Endometrial microvascular endothelial cells (primary cell): ENCODE results near the gene SDK1. TPM values are rescaled to one million over a fixed set of nuclear protein-coding genes. Genes with fewer than 3 reads are reported as not detected.

Source experiments
- in situ Hi-C: cut with HindIII; loops from 2 replicates; pipeline ENCODE4 v1.10.0; 2017; ENCODE audit warnings: low sequenced_read_pairs, low pct_unique_long_range_greater_than_20kb; ENCODE audit errors: inconsistent ontology term
- total RNA-seq: library from RNA; depleted of rRNA; stranded (reverse); fragments of >200 nt; gene quantifications from one replicate; pipeline ENCODE4 v1.2.3, GENCODE V29; 2015; ENCODE audit errors: inconsistent ontology term

Gene SDK1
- total RNA-seq, 1 donor from 2014 or later = 1.6 TPM

- in situ Hi-C loops = no loop called here
Observed at GRCh38 chr7:4020086-4020485, 719.0 kb downstream of the SDK1 start.

GRCh38 chr7:4021413-4021812, 720.4 kb downstream of the SDK1 start:
- in situ Hi-C loops = no loop called here

- in situ Hi-C loops = no loop called here
Observed at GRCh38 chr7:4022265-4022664, 721.2 kb downstream of the SDK1 start.

- in situ Hi-C loops = no loop called here
Observed at GRCh38 chr7:4023502-4023901, 722.5 kb downstream of the SDK1 start.

GRCh38 chr7:4024133-4024532, 723.1 kb downstream of the SDK1 start:
- in situ Hi-C loops = no loop called here

- in situ Hi-C loops = no loop called here
Observed at GRCh38 chr7:4024806-4025205, 723.8 kb downstream of the SDK1 start.

- in situ Hi-C loops = no loop called here
Observed at GRCh38 chr7:4025210-4025609, 724.2 kb downstream of the SDK1 start.

GRCh38 chr7:4025694-4026615, 724.9 kb downstream of the SDK1 start:
- in situ Hi-C loops = no loop called here

GRCh38 chr7:4026941-4027486, 726.0 kb downstream of the SDK1 start:
- in situ Hi-C loops = no loop called here

- in situ Hi-C loops = no loop called here
Observed at GRCh38 chr7:4028221-4028620, 727.2 kb downstream of the SDK1 start.

GRCh38 chr7:4029941-4030340, 728.9 kb downstream of the SDK1 start:
- in situ Hi-C loops = no loop called here

GRCh38 chr7:4030346-4030950, 729.4 kb downstream of the SDK1 start:
- in situ Hi-C loops = no loop called here

GRCh38 chr7:4033996-4034395, 732.9 kb downstream of the SDK1 start:
- in situ Hi-C loops = no loop called here

GRCh38 chr7:4037308-4037707, 736.3 kb downstream of the SDK1 start:
- in situ Hi-C loops = no loop called here

GRCh38 chr7:4037877-4038276, 736.8 kb downstream of the SDK1 start:
- in situ Hi-C loops = no loop called here

GRCh38 chr7:4040109-4040928, 739.3 kb downstream of the SDK1 start:
- in situ Hi-C loops = no loop called here

GRCh38 chr7:4042402-4043045, 741.5 kb downstream of the SDK1 start:
- in situ Hi-C loops = no loop called here

- in situ Hi-C loops = no loop called here
Observed at GRCh38 chr7:4043988-4044387, 742.9 kb downstream of the SDK1 start.

GRCh38 chr7:4045450-4045849, 744.4 kb downstream of the SDK1 start:
- in situ Hi-C loops = no loop called here
